NCI-H2227 treated with DMSO at 0.1 percent for 48 hours (cell line): ENCODE measurements around the gene PPM1N.

ENCODE experiments used
- DNase-seq: peaks from one replicate; lab custom pipeline; 2025; lab: John Stamatoyannopoulos, UW

Gene PPM1N

DNA sequence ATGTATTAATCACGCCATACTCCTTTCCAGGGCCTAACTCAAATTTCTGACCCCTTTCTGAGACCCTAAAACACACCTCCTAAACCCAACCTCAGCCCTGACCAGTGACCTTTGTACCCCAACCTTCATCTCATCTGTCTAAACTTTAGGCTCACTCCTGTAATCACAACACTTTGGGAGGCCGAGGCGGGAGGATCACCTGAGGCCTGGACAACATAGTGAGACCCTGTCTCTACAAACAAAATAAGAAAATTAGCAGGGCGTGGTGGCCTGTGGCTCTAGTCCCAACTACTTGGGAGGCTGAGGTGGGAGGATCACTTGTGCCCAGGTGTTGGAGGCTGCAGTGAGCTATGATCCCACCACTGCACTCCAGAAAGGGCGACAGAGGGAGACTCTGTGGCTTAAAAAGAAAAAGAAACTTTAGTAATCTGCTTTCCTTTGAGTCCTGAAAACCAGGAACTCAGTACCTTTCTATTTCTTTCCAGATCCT, 6.1 kb upstream of the PPM1N start:
- DNase-seq: no peak

DNA sequence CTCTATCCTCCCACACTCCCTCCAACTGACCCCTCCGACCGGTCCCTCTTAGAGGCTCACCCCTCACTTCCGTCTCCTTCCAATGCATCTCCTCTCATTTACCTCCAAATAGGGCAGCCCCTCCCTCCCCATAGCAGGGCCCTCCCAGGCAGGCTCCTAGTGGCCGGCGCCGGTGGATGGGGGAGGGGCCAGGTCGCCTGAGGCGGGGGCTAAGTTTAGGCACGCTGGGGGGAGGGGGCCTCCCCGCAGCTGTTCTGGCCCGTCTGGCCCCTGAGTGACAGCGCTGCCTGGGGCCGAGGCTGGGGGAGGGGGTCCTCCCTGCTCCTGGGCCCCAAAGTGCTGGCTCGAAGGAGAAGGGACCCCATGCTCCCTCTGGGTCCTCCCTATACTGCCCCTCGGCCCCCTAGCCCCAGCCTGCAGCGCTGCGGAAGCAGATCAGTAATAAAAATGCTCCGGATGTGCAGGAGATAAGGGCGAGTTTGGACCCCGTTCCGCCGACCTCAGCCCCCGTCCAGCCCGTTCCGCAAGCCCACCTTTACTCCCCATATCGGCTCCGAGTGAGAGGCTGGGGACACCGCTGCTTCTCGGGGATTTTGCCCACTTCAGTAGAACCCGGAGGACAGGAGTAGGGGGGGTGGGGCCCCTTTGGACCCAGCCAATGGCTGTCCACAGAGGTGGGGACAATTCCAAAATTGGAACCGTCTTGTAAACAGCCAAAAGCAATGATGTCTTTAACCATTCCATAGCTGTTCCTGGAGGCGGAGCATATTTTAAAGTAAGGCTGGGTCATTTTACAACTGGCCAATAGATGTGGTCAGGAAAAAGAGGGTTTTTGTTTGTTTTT, 5.4 kb upstream of the PPM1N start:
- DNase-seq: no peak

DNA sequence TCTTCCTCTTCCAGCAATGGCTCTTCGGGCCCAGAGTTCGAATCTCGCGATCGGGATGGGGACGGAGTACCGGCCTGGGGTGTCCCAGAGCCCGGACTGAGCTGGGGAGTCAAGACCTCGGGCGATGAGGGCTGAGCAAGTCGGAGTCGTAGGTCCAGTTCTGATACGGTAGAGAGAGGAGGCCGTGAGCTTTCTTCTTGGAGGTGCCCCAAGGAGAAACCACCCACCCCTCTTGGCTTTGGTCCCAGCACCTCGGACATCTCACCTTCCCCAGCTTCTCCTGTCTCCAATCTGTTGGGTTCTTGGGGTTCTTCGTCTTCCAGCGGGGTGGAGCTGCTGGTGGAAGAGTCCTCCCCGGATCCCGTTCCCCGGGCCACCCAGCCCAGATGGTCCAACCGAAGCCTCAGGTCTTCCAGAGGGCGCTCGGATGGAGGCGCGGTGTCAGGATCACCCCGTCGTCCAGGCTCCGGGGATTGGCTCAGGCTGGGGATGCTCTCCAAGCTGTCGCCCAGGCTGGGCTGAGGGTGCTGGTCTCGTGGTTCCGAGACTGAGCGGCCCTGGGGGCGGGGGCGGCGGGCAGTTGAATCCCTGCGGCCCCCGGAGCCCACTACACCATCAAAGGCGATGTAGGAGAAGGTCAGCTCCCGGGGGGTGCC, 3.9 kb upstream of the PPM1N start:
- DNase-seq: no peak

DNA sequence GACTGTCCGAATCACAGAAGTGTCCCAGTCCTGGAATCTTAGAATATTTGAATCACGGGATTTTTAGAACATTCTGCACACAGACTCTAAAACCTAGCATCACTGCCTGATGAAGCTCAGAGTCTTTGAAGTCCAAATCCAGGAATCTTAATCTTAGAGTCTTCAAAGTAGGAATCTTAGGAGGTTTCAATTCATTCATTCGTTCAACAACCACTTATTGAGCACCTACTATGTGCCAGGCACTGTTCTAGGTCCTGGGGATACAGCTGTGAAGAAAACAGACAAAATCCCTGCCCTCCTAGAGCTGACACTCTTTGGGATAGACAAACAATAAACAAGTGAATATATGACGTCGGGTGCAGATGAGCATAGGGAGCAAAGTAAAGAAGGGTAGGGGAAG, 3.1 kb upstream of the PPM1N start:
- no peak for DNase-seq

DNA sequence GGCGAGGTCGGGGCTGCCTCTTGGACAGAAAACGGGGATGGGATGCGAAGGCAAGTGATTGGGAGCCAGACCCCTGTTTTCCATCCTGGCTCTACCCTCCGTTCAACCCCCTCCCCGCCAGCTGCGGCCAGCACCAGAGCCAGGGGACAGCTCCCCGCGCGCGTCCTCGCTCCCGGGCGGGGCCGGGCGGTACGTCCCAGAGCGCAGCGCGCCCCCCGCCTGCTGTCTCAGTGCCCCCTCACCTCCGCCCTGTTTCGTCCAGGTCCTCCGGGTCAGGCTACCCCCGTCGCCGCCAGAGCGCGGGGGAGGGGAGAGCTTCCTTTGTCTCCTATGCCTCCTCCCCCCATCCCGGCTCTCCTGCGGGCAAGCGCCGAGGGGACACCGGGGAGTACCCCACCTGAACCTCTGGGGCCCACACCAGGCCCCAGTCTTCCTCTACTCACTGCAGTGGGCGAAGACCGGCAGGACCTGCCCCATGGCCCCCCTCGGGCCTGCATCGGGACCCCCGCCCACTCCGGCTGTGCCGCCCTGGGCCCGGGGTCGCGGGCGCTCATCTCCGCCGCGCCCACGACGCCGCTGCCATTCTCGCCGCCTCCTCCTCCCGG, 1.8 kb upstream of the PPM1N start:
- DNase-seq: no peak

DNA sequence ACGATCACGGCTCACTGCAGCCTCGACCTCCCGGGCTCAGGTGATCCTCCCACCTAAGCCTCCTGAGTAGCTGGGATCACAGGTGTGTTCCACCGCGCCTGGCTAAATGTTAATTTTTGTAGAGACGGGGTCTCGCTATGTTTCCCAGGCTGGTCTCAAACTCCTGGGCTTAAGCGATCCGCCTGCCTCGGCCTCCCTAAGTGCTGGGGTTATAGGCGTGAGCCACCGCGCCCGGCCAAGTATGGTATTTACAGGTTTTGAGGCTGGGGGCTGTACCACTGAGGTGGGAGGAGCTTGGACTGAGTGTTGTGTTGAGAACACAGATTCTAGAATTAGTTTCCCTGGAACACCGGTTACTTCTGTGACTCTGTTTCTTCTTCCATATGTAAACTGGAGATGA, 452 bp upstream of the PPM1N start:
- no peak for DNase-seq

DNA sequence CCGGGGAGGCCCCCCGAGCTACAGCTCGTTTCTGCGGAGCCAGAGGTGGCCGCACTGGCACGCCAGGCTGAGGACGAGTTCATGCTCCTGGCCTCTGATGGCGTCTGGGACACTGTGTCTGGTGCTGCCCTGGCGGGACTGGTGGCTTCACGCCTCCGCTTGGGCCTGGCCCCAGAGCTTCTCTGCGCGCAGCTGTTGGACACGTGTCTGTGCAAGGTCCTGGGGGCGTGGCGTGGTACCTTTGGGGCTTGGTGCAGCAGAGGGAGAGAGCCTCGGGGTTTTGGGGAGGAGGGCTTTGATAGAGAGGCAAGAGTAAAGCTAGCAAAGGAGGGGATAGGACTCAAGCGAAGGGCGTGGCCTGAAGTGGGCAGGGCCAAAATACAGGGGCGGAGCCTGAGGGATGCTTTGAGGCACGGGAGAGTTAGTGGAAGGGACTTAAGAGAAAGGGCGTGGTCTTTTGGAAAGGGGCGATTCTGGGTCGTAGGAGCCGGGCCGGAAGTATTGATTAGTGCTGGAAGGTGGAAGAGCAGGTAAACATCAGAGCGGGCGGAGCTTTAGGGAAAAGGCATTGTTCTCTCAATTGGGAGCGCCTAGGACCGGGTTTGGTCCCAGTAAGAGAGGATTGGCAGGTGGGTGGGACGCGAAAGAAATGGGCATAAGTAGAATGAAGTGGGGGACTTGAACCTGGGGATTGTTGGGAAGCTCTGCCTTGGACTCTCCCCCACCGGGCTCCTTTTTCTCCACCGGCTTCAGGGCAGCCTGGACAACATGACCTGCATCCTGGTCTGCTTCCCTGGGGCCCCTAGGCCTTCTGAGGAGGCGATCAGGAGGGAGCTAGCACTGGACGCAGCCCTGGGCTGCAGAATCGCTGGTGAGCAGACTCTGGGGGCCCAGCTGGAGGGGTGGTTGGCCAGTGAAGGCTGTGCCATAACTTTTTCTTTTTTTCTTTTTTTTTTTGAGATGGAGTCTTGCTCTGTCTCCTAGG, 1.2 kb downstream of the PPM1N start:
- DNase-seq: no peak

DNA sequence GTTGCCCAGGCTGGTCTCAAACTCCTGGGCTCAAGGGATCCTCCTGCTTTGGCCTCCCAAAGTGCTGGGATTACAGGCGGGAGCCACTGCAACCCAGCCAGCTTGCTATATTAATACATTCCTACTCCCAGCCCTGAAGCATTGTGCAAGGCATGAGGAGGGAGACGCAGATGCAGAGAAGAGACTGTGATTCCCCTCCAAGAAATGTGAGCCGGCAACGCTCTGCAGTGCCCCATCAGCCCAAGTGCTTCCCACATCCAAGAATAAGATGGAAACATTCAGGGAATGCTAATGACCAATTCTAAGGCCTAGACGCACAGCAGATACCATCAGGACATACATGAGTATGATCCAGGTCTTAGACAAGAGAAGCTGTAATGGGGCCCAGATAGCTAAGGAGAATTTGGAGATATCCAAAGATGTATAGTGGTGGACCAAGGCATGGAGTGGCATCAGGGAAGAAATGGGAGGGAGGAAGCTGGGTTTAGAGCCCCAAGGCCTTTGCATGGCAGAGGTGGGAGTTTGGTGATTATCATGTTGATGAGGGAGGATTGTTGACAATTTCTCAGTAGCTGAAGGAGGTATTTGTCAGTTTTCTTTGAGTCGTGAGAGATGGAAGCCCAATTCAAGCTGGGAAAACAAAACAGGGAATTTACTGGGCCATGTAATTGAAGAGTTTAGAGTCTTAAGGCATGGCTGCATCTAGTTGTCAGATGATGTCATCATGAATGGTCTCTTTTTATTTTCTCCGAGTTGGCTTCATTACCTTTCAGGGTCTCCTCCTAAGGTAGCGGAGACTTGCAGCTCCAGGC, 2.9 kb downstream of the PPM1N start:
- no peak for DNase-seq

DNA sequence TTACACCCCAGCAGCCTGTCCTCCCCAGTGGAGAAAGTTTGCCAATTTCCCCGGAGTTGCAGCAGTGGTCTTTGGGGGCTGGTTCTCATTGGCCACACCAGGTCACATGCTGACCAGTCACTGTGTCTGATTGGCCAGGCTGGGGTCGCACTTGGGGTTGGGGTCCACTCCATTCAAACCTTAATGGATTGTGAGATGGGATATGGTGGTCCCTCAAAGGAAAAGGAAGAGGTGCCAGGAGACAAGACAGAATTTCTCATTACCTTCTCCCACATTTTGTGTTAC, 3.4 kb downstream of the PPM1N start:
- DNase-seq: no peak

DNA sequence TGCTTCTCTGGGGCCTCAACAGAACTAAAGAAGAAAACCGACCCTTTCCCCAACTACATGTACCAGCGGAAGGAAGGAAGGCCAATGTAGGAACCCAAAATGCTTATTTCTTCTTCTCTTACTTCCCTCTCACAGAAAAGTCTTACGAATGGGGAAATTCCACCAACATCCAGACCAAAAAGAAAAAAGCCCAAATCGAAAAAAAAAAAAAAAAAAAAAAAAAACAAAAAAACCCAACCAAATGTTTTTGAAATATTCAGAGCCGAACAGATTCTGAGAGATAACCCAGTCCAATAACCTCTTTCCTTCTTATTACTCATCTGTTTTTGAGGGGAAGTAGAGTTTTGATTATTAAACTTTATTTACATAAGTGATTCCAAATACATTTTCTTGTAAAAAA, 3.9 kb downstream of the PPM1N start:
- DNase-seq: no peak

DNA sequence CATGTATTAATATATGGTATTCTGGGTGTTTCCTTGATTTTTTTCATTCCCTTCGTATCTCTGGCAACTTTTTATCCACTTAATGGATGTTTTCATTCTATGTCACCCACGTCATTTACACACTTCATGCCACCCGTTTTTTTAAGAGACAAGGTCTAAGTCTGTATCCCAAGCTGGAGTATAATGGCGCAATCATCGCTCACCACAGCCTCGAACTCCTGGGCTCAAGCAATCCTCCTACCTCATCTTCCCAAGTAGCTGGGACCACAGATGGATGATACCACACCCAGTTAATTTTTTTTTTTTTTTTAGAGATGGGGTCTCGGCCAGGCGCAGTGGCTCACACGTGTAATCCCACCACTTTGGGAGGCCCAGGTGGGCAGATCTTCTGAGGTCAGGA, 5.7 kb downstream of the PPM1N start:
- no peak for DNase-seq

DNA sequence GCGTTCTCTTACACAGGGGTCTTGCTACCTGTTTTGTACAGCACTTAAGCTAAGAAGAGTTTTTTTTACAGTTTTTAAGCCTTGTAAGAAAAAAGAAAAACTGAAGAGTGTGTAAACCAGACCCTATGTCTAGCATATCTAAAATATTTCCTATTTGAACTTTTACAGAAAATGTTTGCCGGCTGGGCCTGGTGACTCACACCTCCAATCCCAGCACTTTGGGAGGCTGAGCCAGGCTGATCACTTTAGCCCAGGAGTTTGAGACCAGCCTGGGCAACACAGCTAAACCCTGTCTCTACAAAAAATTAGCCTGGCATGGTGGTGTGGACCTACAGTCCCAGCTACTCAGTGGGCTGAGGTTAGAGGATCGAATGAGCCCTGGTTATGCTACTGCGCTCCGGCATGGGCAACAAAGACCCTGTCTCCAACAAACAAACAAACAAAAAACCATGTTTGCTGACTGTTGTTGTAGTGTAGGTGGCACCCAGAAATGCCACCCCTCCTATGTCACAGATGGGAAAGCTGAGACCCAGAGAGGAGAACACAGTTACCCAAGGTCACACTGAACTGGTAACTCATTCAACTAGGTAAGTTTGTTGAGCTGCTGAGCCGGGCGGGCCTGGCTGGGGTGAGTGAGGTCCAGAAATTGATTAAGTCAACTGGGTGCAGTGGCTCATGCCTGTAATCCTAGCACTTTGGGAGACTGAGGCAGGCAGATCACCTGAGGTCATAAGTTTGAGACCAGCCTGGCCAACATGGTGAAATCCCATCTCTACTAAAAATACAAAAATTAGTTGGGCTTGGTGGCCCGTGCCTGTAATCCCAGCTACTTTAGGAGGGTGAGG, 7.1 kb downstream of the PPM1N start:
- no peak for DNase-seq

DNA sequence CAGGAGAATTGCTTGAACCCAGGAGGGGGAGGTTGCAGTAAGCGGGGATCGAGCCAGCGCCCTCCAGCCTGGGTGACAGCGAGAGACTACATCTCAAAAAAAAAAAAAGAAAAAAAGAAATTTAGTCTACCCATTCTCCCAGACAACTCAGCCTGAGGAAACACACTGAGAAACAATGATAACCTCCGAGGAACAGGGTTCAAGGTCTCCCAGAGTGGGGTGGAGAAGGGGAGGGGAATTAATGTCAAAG, 7.7 kb downstream of the PPM1N start:
- DNase-seq: no peak

DNA sequence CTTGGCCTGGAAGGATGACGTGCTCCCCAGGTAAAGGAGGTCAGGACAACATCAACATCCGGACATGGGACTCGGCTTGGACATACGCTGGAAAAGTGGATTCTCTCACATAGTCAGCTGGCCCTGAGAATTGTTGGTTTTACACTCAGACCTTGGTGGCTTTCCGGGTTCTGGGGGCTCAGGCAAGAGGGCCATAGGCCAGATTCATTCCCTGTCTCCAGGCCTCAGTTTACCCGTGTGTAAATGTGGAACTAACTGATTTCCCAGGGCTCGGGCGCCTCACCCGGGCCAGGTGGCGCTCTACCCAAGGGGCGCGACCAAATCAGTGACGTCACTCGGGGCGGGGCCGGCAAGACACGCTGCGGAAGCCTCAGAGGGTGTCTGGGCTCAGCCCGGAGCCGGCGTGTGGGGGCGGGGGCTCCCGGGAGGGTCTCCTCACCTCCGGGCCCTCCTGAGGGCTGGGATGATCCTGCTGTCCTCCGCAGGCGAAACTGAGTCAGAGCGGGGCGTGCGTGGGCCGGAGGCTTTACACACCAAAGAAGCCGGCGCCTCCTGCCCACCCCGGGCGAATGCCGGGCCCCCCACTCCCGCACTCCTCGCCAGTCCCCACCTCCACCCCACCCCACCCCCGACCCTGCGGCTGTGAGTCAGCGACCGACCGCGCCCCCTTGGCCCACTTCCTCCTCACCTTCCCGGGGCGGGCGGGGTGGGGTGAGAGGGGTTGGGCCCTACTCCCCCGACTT, 8.2 kb downstream of the PPM1N start:
- peak; percentile 55 for DNase-seq

DNA sequence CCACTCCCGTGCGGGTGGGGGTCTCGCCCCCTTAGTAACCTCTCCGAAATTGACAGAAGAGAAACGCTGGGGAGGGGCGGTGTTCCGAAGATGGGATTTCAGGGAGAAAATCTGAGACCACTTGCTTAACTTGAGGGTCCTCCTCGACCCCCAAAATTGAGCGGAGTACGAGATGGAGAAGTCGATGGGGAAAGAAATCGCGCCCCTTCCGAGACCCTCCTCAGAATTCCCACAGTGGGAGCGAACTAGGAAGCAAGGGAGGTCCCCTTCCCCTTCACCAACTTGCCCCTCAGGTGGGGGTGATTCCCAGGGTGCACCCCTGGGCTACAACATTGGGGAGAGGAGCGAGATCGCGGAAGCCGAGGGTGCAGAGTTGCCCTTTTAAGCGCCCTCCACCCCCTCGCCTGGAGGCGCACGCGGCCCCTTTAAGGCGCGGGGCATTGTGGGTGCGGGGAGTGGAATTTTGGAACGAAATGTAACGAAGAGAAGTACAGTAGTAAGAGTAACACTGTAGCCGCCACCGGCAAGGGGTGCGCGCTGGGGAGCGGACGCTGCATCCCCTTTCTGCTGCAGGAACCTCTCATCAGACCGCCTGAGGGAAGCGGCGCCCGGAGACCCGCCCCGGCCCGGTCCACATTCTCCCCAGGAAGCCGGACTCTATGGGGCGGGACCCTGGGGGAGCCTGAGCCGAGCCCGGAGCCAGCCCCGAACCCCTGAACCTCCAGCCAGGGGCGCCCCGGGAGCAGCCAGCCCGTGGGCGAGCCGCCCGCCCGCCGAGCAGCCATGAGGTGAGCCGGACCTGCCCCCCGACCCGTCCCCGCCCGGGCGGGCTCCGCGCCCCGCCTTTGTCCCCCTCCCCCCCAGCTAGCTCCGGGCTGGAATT, 9.0 kb downstream of the PPM1N start, which contains the start of gene VASP:
Gene VASP (plus strand): TSS at position 491 of the 883 bp plus-strand sequence. CDS start 293 bp downstream, at position 784.
- DNase-seq: peak; percentile 10

DNA sequence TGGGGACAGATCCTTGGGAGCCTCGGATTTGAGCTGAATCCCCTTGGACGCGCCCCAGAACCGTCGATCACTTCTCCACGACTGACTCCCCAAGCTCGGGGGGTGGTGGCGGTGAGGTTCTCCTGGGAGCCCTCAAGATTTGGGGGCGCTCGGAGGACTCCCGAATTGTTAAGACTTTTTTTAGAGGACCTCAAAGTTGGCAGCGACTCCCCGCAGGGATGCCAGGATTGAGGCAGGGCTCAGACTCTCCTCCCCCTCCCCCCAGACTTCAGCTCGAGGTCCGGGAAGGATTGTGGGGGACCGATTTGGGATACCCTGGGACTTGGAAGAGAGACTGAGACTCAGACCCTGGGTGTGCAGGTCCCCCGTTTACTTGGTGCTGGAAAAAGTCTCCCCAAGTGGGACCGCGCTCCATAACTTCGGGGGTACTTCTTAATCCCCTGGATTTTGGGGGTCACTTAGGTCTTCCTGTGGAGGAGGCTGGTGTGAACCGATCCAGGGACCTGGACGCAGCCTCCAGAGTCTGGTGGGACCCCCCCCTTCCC, 9.7 kb downstream of the PPM1N start:
- no peak for DNase-seq

DNA sequence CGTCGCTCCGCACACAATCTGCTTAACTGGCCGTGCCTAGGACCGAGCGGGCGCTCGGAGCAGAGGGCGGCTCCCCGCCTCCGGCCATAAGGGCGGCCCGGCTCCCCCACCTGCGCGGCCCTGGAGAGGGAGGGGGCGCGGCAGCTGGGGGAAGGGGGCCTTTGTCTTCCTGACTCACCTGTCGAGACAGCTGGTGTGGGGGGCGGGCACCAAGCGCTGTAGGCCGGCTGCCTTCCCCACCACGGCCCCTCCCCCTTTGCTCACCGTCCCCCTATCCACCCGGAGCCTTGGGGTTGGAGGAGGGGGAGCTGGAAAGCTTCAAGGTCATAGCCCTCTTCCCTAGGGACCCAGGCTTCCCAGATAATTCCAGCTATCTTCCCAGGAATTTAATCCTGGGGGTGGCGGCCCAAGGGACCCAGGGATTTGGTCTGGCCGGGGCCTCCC, 10.2 kb downstream of the PPM1N start:
- no peak for DNase-seq
